CD14-positive monocyte (primary cell): Measurements from ENCODE around the gene RLBP1. TPM values are rescaled to one million over a fixed set of nuclear protein-coding genes. Genes with fewer than 3 reads are reported as not detected.

Experiments
- DNase-seq, 3 donors: peaks; one replicate each; pipeline ENCODE4 v3.0.0-alpha.2; 2011 to 2022
- H2AFZ ChIP-seq: 2 replicates; pipeline ENCODE4 v1.6.0; 2012; ENCODE audit warnings: mild to moderate bottlenecking, low read depth, low read length, inconsistent platforms; ENCODE audit not compliant: insufficient read depth, poor library complexity, severe bottlenecking
- H3K27ac ChIP-seq, 2 donors: 1 replicate in 1 of 2; 2 replicates in 1 of 2; pipeline ENCODE4 v1.5.1; 2012 to 2013; ENCODE audit warnings: low read length in 2 of 2, control low read depth in 1 of 2, inconsistent platforms in 1 of 2, low read depth in 1 of 2, mild to moderate bottlenecking in 1 of 2
- H3K27me3 ChIP-seq, 2 donors: one replicate each; pipeline versions ENCODE4 v1.6.0 to v1.6.1; 2011 to 2013; ENCODE audit warnings: low read length in 2 of 2; ENCODE audit not compliant: control insufficient read depth in 2 of 2, insufficient read depth in 2 of 2
- H3K36me3 ChIP-seq, 2 donors: replicated peaks in 1 of 2; 1 replicate in 1 of 2; 2 replicates in 1 of 2; pipeline versions ENCODE4 v1.5.1 to v1.6.1; 2012 to 2013; ENCODE audit warnings: low read length in 2 of 2, control low read depth in 1 of 2, inconsistent platforms in 1 of 2, mild to moderate bottlenecking in 1 of 2; ENCODE audit not compliant: insufficient read depth in 2 of 2, control insufficient read depth in 1 of 2
- H3K4me1 ChIP-seq, 2 donors: 1 replicate in 1 of 2; 2 replicates in 1 of 2; pipeline versions ENCODE4 v1.5.1 to v1.6.1; 2012 to 2013; ENCODE audit warnings: low read length in 2 of 2, control low read depth in 1 of 2, inconsistent platforms in 1 of 2, mild to moderate bottlenecking in 1 of 2, moderate library complexity in 1 of 2; ENCODE audit not compliant: insufficient read depth in 2 of 2, control insufficient read depth in 1 of 2
- H3K4me2 ChIP-seq: replicated peaks from 2 replicates; pipeline ENCODE3; 2012; ENCODE audit warnings: low read length, moderate library complexity, mild to moderate bottlenecking; ENCODE audit not compliant: poor library complexity, severe bottlenecking; ENCODE audit errors: extremely low read depth
- H3K4me3 ChIP-seq, 3 experiments: fragments of 200-600 bp in 1 of 3; sonication (generic) in 1 of 3; replicated peaks in 1 of 3; 1 replicate in 2 of 3; 2 replicates in 1 of 3; pipeline ENCODE4 v1.5.1; 2011 to 2013; ENCODE audit warnings: low read length in 3 of 3, mild to moderate bottlenecking in 3 of 3, control low read depth in 2 of 3, low read depth in 2 of 3, inconsistent platforms in 1 of 3, moderate library complexity in 1 of 3
- H3K79me2 ChIP-seq: 2 replicates; pipeline ENCODE4 v1.6.0; 2012; ENCODE audit warnings: mild to moderate bottlenecking, control low read depth, inconsistent platforms, low read length, moderate library complexity; ENCODE audit not compliant: insufficient read depth
- H3K9ac ChIP-seq: 2 replicates; pipeline ENCODE4 v1.6.0; 2017; ENCODE audit warnings: low read length, mild to moderate bottlenecking; ENCODE audit not compliant: insufficient read depth, poor library complexity, severe bottlenecking
- H3K9me3 ChIP-seq, 2 donors: replicated peaks in 1 of 2; 1 replicate in 1 of 2; 2 replicates in 1 of 2; pipeline versions ENCODE4 v1.5.1 to v1.6.1; 2012 to 2013; ENCODE audit warnings: low read length in 2 of 2, control low read depth in 1 of 2; ENCODE audit not compliant: control insufficient read depth in 1 of 2, insufficient read depth in 1 of 2
- H4K20me1 ChIP-seq: 2 replicates; pipeline ENCODE4 v1.6.0; 2012; ENCODE audit warnings: mild to moderate bottlenecking, low read length, control low read depth, moderate library complexity; ENCODE audit not compliant: insufficient read depth
- H3K27ac Mint-ChIP-seq, 7 donors: one replicate each; pipeline ENCODE4 v1.8.0; 2020; ENCODE audit warnings: mild to moderate bottlenecking in 7 of 7, mixed read lengths in 7 of 7, moderate library complexity in 6 of 7, inconsistent platforms in 2 of 7
- H3K27me3 Mint-ChIP-seq, 3 donors: one replicate each; pipeline ENCODE4 v1.8.0; 2021 to 2022; ENCODE audit warnings: low read depth in 3 of 3, mild to moderate bottlenecking in 3 of 3, mixed read lengths in 3 of 3, moderate library complexity in 3 of 3, inconsistent platforms in 1 of 3
- H3K36me3 Mint-ChIP-seq, 2 donors: one replicate each; pipeline ENCODE4 v1.8.0; 2020; ENCODE audit warnings: mixed read lengths in 2 of 2, inconsistent platforms in 1 of 2, mild to moderate bottlenecking in 1 of 2
- H3K4me1 Mint-ChIP-seq: one replicate; pipeline ENCODE4 v1.8.0; 2020; ENCODE audit warnings: mild to moderate bottlenecking, mixed read lengths
- H3K4me3 Mint-ChIP-seq, 2 donors: one replicate each; pipeline ENCODE4 v1.8.0; 2020; ENCODE audit warnings: mild to moderate bottlenecking in 2 of 2, mixed read lengths in 2 of 2, moderate library complexity in 1 of 2
- H3K9me3 Mint-ChIP-seq, 7 donors: one replicate each; pipeline ENCODE4 v1.8.0; 2020 to 2022; ENCODE audit warnings: mixed read lengths in 7 of 7, mild to moderate bottlenecking in 6 of 7, moderate library complexity in 6 of 7, inconsistent platforms in 2 of 7
- CTCF ChIP-seq: fragments of 200-600 bp; IDR thresholded peaks from one replicate; pipeline ENCODE4 v1.8.0; 2022; ENCODE audit warnings: antibody characterized with exemption, mild to moderate bottlenecking
- WGBS: methylation state at CpG from one replicate; pipeline ENCODE4 v1.1.5; 2013; ENCODE audit warnings: missing lambda C conversion rate; ENCODE audit not compliant: insufficient coverage; 5-methylcytosine and 5-hydroxymethylcytosine counted together
- intact Hi-C, 2 donors: fragments of 100-400 bp; cut with micrococcal nuclease; formaldehyde crosslinking; loops; one replicate each; pipeline versions ENCODE4 v1.15.0 to v1.15.1; 2023
- polyA plus RNA-seq, 3 donors: library from polyadenylated mRNA; depleted of rRNA in 1 of 3; unstranded in 2 of 3; stranded (reverse) in 1 of 3; fragments of 300-500 nt in 2 of 3; fragments of >200 nt in 1 of 3; fragmentation: Illumina TruSeq in 2 of 3; gene quantifications; 1 replicate in 2 of 3; 2 replicates in 1 of 3; pipeline ENCODE4 v1.2.3, GENCODE V29; 2012 to 2021

The RLBP1 gene
- polyA plus RNA-seq, 3 donors: not detected

GRCh38 chr15:89198934-89199333 lies 22.4 kb downstream of the RLBP1 start:
- peaks cover 65 to 81% of the 10 kb centered on the region in 2 donors for H3K36me3 ChIP-seq
- H3K79me2 ChIP-seq: no peaks in the 10 kb centered on the region
- Mint-ChIP-seq H3K9me3 (no peaks in the 10 kb centered on the region), H3K27ac (no peak overlapping the region), H3K4me1 (no peaks in the 10 kb centered on the region), H3K36me3 (peaks cover 77 to 87% of the 10 kb centered on the region in 2 donors), H3K4me3 (no peak overlapping the region), H3K27me3 (no peaks in the 10 kb centered on the region)
- H3K27me3 ChIP-seq: no peaks in the 10 kb centered on the region
- intact Hi-C loops: no loop called here
- no peaks in the 10 kb centered on the region for H3K4me1 ChIP-seq
- TF ChIP-seq CTCF: no peak
- WGBS: 100% methylated on average over 3 of the region's 3 CpGs
- DNase-seq: no peak
- H3K27ac ChIP-seq: no peak overlapping the region
- no peaks in the 10 kb centered on the region for H4K20me1 ChIP-seq
- no peak overlapping the region for H3K4me3 ChIP-seq
- no peak overlapping the region for H3K4me2 ChIP-seq
- H3K9me3 ChIP-seq: no peaks in the 10 kb centered on the region
- no peak overlapping the region for H3K9ac ChIP-seq
- no peak overlapping the region for H2AFZ ChIP-seq

GRCh38 chr15:89198196-89198595 lies 23.2 kb downstream of the RLBP1 start:
- Histone ChIP-seq H3K9me3 (no peaks in the 10 kb centered on the region), H3K79me2 (no peaks in the 10 kb centered on the region), H3K9ac (no peak overlapping the region), H3K27me3 (no peaks in the 10 kb centered on the region), H3K4me2 (no peak overlapping the region), H3K36me3 (peaks cover 71 to 88% of the 10 kb centered on the region in 2 donors), H3K4me1 (no peaks in the 10 kb centered on the region), H2AFZ (no peak overlapping the region), H3K4me3 (no peak overlapping the region), H4K20me1 (no peaks in the 10 kb centered on the region), H3K27ac (no peak overlapping the region)
- TF ChIP-seq CTCF: no peak
- Mint-ChIP-seq H3K4me1 (no peaks in the 10 kb centered on the region), H3K27ac (no peak overlapping the region), H3K36me3 (peaks cover 83 to 94% of the 10 kb centered on the region in 2 donors), H3K9me3 (no peaks in the 10 kb centered on the region), H3K4me3 (no peak overlapping the region), H3K27me3 (no peaks in the 10 kb centered on the region)
- DNase-seq: no peak
- WGBS: 100% methylated on average over 1 of the region's 2 CpGs
- intact Hi-C loops: no loop called here
